Measurements from ENCODE around the gene DGLUCY. TPM values are rescaled to one million over a fixed set of nuclear protein-coding genes. Genes with fewer than 3 reads are reported as not detected.
A peak's percentile ranks its signal among the peaks of the same experiment; 100 is the strongest.

DGLUCY gene
- total RNA-seq, 4 donors from 2014 or later, result 58.0 to 125 (median 103) TPM

DNA sequence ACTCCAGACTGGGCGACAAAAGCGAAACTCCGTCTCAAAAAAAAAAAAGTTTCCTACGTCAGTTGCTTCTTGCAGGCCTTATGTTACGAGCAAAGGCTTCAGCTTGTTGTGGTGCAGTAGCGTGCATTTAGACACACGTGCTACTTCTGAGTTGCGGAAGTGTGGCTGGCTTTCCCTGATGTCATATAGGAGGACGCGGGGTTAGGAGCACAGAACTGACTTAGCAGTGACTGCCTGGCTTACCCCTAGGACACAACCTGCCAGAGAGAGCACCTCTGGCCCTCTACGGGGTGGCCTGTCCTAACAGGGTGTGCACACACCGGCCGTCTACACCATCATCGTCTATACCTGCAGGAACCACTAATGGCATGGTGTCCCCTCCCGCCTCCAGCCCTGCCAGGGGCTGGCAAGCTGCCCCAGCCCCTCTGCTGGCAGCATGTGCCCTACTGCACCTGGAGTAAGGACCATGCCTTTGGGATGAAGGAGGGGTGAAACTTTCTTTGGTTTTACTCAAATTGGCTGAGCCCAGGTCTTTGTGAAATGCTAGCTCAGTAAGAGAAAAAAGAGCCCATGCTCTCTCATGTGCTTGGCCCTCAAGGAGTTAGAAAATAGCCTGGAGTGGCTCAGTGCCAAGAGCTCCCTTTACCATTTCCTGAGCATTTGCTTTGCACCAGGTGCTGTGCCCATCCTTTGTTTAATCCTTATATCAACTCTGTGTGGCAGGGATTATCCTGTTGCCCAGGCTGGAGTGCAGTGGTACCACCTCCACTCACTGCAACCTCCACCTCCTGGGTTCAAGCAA, 132.4 kb downstream of the DGLUCY start:
- Histone ChIP-seq H3K4me3 (replicated peaks in 1 of 3) (no peak overlapping the region), H3K4me1 (peaks cover 0 to 16% of the 10 kb centered on the region in 2 donors), H3K9me3 (no peaks in the 10 kb centered on the region), H3K27ac (no peak overlapping the region), H3K27me3 (no peaks in the 10 kb centered on the region), H3K36me3 (no peaks in the 10 kb centered on the region)
- TF ChIP-seq, protein P1, sequence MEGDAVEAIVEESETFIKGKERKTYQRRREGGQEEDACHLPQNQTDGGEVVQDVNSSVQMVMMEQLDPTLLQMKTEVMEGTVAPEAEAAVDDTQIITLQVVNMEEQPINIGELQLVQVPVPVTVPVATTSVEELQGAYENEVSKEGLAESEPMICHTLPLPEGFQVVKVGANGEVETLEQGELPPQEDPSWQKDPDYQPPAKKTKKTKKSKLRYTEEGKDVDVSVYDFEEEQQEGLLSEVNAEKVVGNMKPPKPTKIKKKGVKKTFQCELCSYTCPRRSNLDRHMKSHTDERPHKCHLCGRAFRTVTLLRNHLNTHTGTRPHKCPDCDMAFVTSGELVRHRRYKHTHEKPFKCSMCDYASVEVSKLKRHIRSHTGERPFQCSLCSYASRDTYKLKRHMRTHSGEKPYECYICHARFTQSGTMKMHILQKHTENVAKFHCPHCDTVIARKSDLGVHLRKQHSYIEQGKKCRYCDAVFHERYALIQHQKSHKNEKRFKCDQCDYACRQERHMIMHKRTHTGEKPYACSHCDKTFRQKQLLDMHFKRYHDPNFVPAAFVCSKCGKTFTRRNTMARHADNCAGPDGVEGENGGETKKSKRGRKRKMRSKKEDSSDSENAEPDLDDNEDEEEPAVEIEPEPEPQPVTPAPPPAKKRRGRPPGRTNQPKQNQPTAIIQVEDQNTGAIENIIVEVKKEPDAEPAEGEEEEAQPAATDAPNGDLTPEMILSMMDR (IDR thresholded peaks at IDR 0.05), result no peak
- no peak for TF ChIP-seq POLR2A (IDR thresholded peaks at IDR 0.05)
- intact Hi-C loops (cut with DNase I), result no loop called here
- DNase-seq, result no peak
- 88 to 98% methylated on average over 13 to 14 of the region's 15 CpGs for WGBS, 2 donors

DNA sequence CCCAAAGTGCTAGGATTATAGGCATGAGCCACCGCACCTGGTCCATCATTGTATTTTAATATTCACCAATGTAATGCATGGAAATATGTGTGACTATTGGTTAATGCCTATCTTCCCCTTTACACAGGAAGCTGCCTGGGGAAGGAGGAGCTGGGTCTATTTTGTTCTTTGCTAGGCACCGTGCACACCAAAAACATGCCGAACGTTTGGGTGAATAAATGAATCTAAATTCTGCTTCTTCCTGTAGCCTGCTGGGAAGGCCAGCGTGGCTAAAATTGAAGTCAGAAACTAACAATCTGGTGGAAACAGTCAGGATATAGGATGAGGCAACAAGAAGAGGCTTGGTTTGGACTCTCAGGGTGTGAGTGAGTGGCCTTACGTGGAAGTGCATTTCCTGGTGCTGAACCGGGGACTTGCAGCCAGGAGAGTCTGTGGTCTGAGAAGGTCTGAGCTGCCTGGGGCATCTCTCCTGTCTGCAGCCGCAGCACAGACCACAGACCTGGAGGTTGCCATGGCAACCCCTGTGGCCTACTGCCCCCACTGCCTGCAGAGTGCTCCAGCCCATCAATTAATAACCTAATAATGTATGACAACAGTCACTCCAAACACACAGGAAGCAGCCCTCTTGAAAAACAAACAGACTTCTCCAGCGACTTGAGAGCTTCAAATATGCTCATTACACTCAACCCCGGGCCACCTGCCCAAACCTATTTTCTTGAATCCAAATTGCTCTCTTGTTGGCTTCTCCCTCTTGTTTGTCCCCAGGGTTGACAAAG, 136.2 kb downstream of the DGLUCY start:
- intact Hi-C loops (cut with DNase I), result no loop called here
- H3K4me3 ChIP-seq (replicated peaks in 1 of 3), result no peak overlapping the region
- DNase-seq, result no peak
- TF ChIP-seq, protein P1 (IDR thresholded peaks at IDR 0.05), result no peak
- TF ChIP-seq POLR2A (IDR thresholded peaks at IDR 0.05), result no peak
- no peaks in the 10 kb centered on the region for H3K9me3 ChIP-seq
- no peaks in the 10 kb centered on the region for H3K36me3 ChIP-seq
- no peak overlapping the region for H3K27ac ChIP-seq
- no peaks in the 10 kb centered on the region for H3K27me3 ChIP-seq
- WGBS, 2 donors, result 50 to 66% methylated on average over 10 of the region's 10 CpGs
- peaks cover 5 to 18% of the 10 kb centered on the region in 2 donors for H3K4me1 ChIP-seq

DNA sequence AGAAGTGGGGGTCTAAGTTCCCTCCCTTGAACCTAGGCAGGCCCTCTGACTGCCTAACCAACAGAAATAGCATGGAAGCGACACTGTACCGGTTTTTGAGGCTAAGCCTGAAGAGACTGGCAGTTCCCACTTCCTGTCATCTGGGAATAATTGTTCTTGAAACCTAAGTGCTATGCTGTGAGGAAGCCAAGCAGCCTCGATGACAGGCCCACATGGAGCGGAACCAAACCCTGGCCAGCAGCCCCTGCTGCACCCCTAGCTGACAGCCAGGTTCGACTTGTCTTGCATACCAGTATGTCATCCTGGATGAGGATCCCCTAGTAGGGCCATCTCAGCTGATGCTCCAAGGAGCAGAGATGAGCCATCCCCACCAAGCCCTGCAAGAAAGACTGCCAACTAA, 137.0 kb downstream of the DGLUCY start:
- H3K27ac ChIP-seq, result no peak overlapping the region
- peaks cover 5 to 18% of the 10 kb centered on the region in 2 donors for H3K4me1 ChIP-seq
- H3K4me3 ChIP-seq (replicated peaks in 1 of 3), result no peak overlapping the region
- H3K9me3 ChIP-seq, result no peaks in the 10 kb centered on the region
- 44 to 55% methylated on average over 5 of the region's 5 CpGs for WGBS, 2 donors
- TF ChIP-seq, protein P1 (IDR thresholded peaks at IDR 0.05), result no peak
- TF ChIP-seq POLR2A (IDR thresholded peaks at IDR 0.05), result no peak
- no peaks in the 10 kb centered on the region for H3K36me3 ChIP-seq
- DNase-seq, result no peak
- intact Hi-C loops (cut with DNase I), result no loop called here
- no peaks in the 10 kb centered on the region for H3K27me3 ChIP-seq

DNA sequence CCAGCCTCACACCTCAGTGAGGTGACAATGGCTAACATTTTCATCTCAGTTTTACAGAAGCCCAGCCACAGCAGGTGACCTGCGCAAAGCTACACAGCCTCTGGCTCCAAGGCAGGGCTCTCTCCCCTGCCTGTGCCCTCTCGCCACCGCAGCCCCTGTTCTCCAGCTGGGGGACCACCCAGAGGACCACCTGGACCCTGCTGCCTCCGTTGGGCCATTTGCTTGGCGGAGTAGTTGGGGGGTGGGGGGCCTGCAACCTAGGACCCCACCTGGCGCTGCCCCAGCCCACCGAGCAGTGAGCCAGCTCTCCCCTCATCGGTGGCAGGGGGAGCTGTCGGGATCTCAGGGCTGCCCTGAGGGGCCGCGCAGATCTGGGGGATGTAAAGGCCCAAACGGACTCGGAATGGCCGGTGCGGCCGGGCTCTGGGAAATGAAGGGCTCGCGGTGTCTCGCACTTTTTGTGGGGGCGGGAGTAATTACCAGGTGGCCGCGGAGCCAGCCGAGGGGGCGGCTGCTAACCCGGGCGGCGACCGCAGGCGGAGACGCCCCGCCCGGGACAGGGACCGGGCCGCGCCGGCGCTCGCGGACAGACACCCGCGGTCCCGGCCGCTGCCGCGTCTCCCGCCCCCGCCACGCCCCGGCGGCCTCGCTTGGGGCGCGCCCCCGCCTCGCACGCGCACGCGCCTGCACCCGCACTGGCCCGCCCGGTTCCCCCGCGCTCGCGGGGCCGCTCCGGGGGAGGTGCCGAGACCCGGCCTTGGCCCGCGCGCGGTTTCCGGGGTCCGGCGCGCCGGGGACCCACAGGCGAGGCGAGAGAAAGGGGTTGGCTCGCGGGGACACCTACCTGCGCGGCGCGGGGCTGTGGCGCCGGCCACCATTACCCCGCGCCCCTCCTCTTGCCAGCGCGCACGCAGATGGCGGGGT, 139.3 kb downstream of the DGLUCY start:
- DNase-seq, result peak; percentile 45 to 47
- H3K4me1 ChIP-seq, result peaks cover 5 to 18% of the 10 kb centered on the region in 2 donors
- TF ChIP-seq POLR2A (IDR thresholded peaks at IDR 0.05), result no peak
- TF ChIP-seq, protein P1 (IDR thresholded peaks at IDR 0.05), result no peak
- H3K27ac ChIP-seq, result peak overlapping the region in 1 of 3 donors; percentile 36
- no peaks in the 10 kb centered on the region for H3K27me3 ChIP-seq
- intact Hi-C loops (cut with DNase I), result no loop called here
- 12 to 61% methylated on average over 3 to 17 of the region's 95 CpGs for whole genome bisulfite sequencing, 2 donors
- H3K9me3 ChIP-seq, result no peaks in the 10 kb centered on the region
- no peaks in the 10 kb centered on the region for H3K36me3 ChIP-seq
- H3K4me3 ChIP-seq (replicated peaks in 1 of 3), result peak overlapping the region; percentile 4 to 58 (median 54)
